OCI-LY1 (cell line): Measurements from ENCODE around the gene SDCCAG8.

ENCODE experiments used
- CTCF ChIP-seq: fragments of 200-600 bp; sonication (generic), shearing (Covaris generic); IDR thresholded peaks from 2 replicates; pipeline ENCODE4 v1.5.1; 2017; ENCODE audit warnings: mild to moderate bottlenecking, antibody characterized with exemption, low read length, moderate library complexity, mixed read lengths
- EZH2 ChIP-seq: fragments of 200-600 bp; sonication (generic), shearing (Covaris generic); IDR thresholded peaks from 2 replicates; pipeline ENCODE4 v1.8.0; 2017; ENCODE audit warnings: borderline replicate concordance, mixed run types, mild to moderate bottlenecking, antibody characterized with exemption, low read length, moderate library complexity, mixed read lengths

GRCh38 chr1:243470502-243470901 lies 214.7 kb downstream of the SDCCAG8 start:
- TF ChIP-seq EZH2 (no peak), CTCF (no peak)
